ENCODE measurements around the gene R3HDM1.
A peak's percentile ranks its signal among the peaks of the same experiment; 100 is the strongest.
"Not testable (repeated sequence)": the region's sequence is repeated elsewhere in the genome, so short reads cannot be mapped to it uniquely, and the experiment has no call there.

Gene R3HDM1

DNA sequence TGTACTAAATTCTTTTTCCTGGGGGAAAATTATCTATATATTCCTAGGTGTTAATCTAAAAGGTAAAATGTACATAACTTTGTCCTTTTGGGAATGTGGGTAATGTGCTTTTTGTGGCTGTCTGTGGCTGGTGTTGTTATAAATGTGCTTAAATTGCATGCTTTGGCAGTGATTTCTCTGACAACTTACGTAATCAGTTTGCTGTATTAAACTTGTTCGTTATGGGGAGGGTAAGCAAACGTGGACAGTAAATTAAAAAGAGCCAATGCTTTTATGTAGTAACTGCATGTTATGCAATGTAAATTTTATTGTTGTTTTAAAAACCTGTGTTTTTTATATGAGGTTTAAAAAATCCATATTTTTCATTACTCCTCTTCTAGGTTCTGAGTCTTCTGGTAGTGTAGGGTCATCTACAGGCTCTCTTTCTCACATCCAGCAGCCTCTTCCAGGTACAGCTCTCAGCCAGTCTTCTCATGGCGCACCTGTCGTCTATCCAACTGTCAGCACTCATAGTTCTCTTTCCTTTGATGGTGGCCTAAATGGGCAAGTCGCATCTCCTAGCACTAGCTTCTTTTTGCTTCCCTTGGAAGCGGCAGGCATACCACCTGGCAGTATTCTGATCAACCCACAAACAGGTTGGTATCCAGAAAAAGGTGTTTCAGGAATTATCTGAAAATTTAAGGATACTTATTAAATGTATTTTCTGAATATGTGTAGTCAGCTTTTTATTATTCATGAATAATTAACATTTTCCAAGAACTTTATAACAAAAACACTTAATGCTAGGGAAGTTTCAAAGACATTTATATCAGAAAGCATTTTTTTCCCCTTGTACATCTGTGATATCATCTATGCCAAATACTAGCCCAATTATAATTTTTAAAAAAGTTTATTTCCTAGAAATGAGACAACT is 110.1 kb downstream of the R3HDM1 start:
- no peak for DNase-seq (ENCODE audit: low spot score)

GRCh38 chr2:135647836-135648579 is 116.7 kb downstream of the R3HDM1 start:
- no peak for DNase-seq (ENCODE audit: low spot score)

- DNase-seq (ENCODE audit: low spot score) = no peak
These were observed 119.4 kb downstream of the R3HDM1 start for GRCh38 chr2:135650721-135651120.

DNA sequence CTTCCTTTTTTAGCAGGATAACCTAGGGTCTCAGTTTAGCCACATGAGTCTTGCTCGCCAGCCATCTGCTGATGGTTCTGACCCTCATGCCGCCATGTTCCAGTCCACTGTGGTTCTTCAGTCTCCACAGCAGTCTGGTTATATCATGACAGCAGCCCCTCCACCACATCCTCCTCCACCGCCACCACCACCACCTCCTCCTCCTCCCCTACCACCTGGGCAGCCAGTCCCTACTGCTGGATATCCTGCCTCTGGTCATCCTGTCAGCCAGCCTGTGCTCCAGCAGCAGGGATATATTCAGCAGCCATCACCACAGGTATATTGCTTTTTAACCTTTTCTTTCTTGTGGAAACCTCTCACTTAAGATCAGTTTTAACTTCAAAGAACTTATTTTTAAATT is 120.4 kb downstream of the R3HDM1 start:
- no peak for DNase-seq (ENCODE audit: low spot score)

GRCh38 chr2:135654239-135654638 is 123.0 kb downstream of the R3HDM1 start:
- not testable (repeated sequence) for DNase-seq (ENCODE audit: low spot score)

DNA sequence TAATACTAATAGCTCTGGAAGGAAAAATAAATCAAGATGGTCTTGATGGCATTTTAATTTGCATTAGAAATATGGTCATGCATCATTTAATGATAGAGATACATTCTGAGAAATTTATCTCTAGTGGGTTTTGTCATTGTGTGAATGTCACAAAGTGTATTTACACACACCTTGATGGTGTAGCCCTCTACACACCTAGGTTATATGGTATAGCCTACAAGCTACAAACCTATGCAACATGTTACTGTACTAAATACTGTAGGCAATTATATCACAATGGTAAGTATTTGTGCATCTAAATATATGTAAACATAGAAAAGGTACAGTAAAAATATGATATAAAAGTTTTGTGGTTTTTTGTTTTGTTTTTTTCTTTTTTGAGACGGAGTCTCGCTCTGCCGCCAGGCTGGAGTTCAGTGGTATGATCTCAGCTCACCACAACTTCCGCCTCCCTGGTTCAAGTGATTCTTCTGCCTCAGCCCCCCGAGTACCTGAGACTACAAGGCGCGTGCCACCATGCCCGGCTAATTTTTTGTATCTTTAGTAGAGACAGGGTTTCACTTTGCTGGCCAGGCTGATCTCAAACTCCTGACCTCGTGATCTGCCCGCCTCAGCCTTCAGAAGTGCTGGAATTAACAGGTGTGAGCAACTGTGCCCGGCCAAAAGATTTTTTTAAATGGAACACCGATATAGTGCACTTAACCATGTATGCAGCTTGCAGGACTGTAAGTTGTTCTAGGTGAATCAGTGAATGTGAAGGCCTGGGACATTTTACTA is 126.7 kb downstream of the R3HDM1 start:
- no peak for DNase-seq (ENCODE audit: low spot score)

GRCh38 chr2:135662088-135662487 is 130.8 kb downstream of the R3HDM1 start:
- DNase-seq (ENCODE audit: low spot score) = no peak

DNA sequence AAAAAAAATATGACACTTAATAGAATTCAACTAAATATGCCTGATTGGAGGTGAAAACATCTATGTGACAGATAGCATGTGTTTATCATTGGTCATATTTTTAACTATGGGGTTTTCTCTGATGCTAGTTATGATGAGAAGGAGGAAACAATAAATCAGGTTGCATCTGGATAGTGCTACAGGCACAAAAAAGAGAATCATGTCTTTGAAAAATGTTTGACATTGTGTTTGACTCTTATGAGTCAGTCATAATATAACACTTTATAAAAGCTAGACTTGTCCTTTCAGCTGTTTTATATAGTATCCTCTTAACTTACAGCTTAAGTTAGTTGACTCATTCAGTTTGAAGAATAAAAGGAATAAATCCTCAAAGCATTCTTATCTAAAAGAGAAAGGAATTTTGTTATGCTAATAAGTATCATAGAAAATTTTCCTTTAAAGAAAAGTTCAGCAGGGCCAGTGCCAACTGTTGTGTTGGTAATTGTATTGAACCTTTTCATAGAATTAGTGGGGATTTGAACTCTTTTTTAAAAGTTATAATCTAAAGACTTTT is 131.9 kb downstream of the R3HDM1 start:
- DNase-seq (ENCODE audit: low spot score) = no peak

- no peak for DNase-seq (ENCODE audit: low spot score)
These were observed 133.4 kb downstream of the R3HDM1 start for GRCh38 chr2:135664623-135665068.

DNA sequence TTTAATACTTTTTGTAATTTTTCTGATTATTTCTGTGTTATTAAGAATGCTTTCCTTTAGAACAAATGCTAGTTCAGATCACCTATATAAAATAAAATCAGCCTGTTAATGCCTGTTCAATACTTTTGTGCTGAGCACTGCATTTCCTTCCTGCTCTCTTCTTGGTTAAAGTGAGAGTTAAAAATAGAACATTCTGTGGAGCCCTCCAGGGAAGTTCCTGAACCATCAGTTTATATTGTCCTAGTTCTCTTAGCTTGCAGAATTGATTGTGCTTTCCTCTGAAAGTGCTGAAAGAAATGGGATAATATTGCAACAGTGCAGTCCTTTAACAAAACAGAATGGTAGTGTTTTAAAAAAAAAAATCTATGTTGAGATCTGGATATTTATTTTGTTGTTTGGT is 135.8 kb downstream of the R3HDM1 start:
- DNase-seq (ENCODE audit: low spot score) = peak; percentile 13

DNA sequence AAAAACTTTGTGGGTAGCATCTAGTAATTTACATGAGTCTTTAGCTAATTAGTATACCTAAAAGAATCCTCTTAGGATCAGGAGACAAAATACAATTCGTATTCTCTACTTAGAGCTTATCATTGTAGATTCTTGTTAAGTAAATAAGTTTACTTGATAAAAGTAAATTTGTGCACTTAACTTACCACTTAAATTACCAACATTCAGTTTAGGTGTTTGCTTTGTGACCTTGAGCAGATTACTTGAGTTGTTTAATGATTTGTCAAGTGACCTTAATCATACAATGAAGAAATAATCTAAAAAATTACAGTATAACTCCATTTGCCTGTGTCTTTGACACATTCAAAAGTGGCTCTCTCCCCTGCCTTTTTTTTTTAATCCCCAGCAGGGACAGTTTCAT is 143.2 kb downstream of the R3HDM1 start:
- no peak for DNase-seq (ENCODE audit: low spot score)

- DNase-seq (ENCODE audit: low spot score) = no peak
These were observed 144.7 kb downstream of the R3HDM1 start for GRCh38 chr2:135676031-135676430.

DNA sequence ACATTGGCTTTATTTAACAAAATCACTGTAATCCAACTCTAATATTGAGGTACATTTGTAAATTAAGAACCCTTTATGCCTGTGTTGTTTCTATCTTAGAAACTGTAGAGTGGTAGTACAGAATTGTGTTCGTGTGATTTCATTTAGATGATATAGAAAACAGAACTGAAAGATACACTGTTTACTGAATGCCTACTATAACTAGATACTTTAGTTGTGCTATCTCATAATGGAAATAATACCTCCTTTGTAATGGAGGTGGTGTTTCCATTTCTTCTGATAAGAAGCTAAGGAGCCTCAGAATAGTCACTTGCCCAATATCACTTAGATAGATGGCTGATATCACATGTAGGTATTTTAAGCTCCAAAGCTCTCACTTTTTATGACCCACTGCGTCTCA is 147.8 kb downstream of the R3HDM1 start:
- no peak for DNase-seq (ENCODE audit: low spot score)

- no peak for DNase-seq (ENCODE audit: low spot score)
These were observed 154.1 kb downstream of the R3HDM1 start for GRCh38 chr2:135685361-135685760.

DNA sequence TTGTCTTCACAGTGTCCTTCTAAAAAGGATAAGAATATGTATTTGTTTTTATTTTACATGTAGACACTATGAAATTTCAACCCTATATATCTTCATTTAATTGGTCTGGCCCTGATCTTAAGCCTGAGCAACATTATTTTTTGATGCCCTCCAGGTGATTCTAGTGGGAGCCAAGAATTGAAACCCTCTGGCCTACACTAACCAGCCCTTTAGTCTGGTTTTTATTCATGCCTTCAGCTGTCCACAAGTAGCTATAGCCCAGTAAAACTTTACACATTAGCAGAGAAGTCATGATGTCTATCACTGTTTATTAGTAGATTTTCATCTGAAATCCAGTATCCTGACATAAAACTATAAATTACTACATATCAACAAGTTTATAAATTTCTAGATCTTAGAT is 157.7 kb downstream of the R3HDM1 start:
- no peak for DNase-seq (ENCODE audit: low spot score)

GRCh38 chr2:135689679-135690078 is 158.4 kb downstream of the R3HDM1 start:
- no peak for DNase-seq (ENCODE audit: low spot score)

DNA sequence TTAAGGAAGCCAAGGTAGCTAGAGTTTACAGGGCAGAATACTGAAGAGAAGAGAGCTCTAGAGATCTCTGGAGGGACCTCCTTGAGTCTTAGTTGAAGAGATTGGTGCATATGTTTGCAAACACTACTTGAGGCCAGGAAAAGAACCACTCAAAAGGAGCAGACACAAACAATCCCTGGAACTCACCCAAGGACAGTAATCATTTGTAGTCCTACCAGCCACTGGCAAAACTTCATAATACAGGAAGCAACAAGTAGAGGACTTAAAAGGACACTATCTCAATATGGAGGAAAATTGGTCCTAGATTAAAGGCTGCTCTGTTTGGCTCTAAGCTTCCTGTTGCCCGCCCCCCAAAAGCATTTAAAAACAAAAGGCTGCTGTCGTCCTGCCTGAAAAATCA is 163.4 kb downstream of the R3HDM1 start:
- DNase-seq (ENCODE audit: low spot score) = no peak

DNA sequence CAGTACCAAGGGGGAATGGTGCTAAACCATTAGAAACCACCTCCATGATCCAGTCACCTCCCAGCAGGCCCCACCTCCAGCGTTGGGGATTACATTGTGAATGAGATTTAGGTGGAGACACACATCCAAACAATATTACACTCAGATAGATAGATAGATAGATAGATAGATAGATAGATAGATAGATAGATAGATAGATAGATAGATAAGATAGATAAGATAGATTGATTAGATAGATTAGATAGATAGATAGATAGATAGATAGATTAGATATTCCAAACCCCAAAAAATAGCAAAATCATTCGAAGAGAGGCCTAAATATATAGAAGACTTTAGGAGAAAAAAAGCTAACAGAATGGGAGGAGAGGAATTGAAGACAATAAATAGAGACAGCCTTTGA is 167.6 kb downstream of the R3HDM1 start:
- no peak for DNase-seq (ENCODE audit: low spot score)

DNA sequence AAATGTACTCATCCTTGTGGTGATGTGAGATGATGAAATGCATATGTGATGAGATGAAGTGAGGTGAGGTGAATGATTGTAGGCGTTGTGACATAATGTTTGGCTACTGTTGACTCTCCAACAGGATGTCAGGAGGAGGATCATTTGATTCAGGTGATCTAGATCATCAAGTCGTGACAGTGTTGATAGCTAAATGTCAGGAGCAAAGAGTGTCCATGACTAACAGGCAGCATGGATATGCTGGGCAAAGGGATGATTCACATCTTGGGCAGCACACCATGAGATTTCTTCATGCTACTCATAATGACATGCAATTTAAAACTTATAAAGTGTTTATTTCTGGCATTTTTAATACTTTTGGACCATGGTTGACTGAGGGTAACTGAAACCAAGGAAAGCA is 170.2 kb downstream of the R3HDM1 start:
- no peak for DNase-seq (ENCODE audit: low spot score)

GRCh38 chr2:135703300-135703699 is 172.0 kb downstream of the R3HDM1 start:
- DNase-seq (ENCODE audit: low spot score) = no peak

- not testable (repeated sequence) for DNase-seq (ENCODE audit: low spot score)
These were observed 172.8 kb downstream of the R3HDM1 start for GRCh38 chr2:135704075-135704474.

GRCh38 chr2:135708159-135708558 is 176.9 kb downstream of the R3HDM1 start:
- no peak for DNase-seq (ENCODE audit: low spot score)
